Measurements from ENCODE around the gene LCP1. TPM values are rescaled to one million over a fixed set of nuclear protein-coding genes. Genes with fewer than 3 reads are reported as not detected.

The LCP1 gene
- total RNA-seq, 1 donor from 2014 or later, result 1.2 TPM

DNA sequence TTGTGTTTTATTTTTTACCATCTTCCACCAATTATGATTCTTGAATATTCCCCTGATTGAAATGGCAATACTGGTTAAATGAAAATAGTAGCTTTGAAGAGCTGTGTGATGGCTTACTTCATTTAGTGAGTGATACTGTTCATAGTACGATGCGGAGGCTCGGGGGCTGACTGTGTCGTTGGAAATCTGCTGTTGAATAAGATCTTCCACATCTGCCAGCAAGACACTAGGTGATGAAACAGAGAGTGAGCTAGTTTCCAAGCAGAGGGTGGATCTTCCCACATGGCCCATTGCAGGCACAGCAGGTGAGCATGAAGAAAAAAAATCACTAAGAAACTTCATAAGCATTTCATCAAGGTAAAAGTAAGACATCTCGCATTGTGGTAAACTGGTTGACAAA, 99.7 kb downstream of the LCP1 start:
- DNase-seq (ENCODE audit: low spot score), result no peak
- Mint-ChIP-seq H3K27ac (ENCODE audit: unreplicated experiment) (no peak overlapping the region), H3K9me3 (ENCODE audit: low read depth) (peaks cover 3% of the 10 kb centered on the region), H3K4me3 (ENCODE audit: unreplicated experiment) (no peak overlapping the region), H3K4me1 (ENCODE audit: low read depth) (no peaks in the 10 kb centered on the region), H3K36me3 (ENCODE audit: low read depth) (peaks cover 3% of the 10 kb centered on the region), H3K27me3 (ENCODE audit: low read depth) (peaks cover 3% of the 10 kb centered on the region)
- TF ChIP-seq CTCF (IDR thresholded peaks at IDR 0.05), result no peak

GRCh38 chr13:46079770-46080169, 102.2 kb downstream of the LCP1 start:
- Mint-ChIP-seq H3K9me3 (ENCODE audit: low read depth) (peaks cover 3% of the 10 kb centered on the region), H3K27ac (ENCODE audit: unreplicated experiment) (no peak overlapping the region), H3K4me3 (ENCODE audit: unreplicated experiment) (no peak overlapping the region), H3K4me1 (ENCODE audit: low read depth) (no peaks in the 10 kb centered on the region), H3K36me3 (ENCODE audit: low read depth) (peaks cover 5% of the 10 kb centered on the region), H3K27me3 (ENCODE audit: low read depth) (peaks cover 4% of the 10 kb centered on the region)
- no peak for TF ChIP-seq CTCF (IDR thresholded peaks at IDR 0.05)
- no peak for DNase-seq (ENCODE audit: low spot score)

GRCh38 chr13:46077265-46077664, 104.7 kb downstream of the LCP1 start:
- no peak overlapping the region for H3K4me3 Mint-ChIP-seq (ENCODE audit: unreplicated experiment)
- peaks cover 5% of the 10 kb centered on the region for H3K9me3 Mint-ChIP-seq (ENCODE audit: low read depth)
- peaks cover 5% of the 10 kb centered on the region for H3K36me3 Mint-ChIP-seq (ENCODE audit: low read depth)
- DNase-seq (ENCODE audit: low spot score), result no peak
- no peak overlapping the region for H3K27ac Mint-ChIP-seq (ENCODE audit: unreplicated experiment)
- TF ChIP-seq CTCF (IDR thresholded peaks at IDR 0.05), result no peak
- H3K4me1 Mint-ChIP-seq (ENCODE audit: low read depth), result no peaks in the 10 kb centered on the region
- peaks cover 3% of the 10 kb centered on the region for H3K27me3 Mint-ChIP-seq (ENCODE audit: low read depth)

- Mint-ChIP-seq H3K4me3 (ENCODE audit: unreplicated experiment) (no peak overlapping the region), H3K4me1 (ENCODE audit: low read depth) (no peaks in the 10 kb centered on the region), H3K27me3 (ENCODE audit: low read depth) (peaks cover 1% of the 10 kb centered on the region), H3K27ac (ENCODE audit: unreplicated experiment) (no peak overlapping the region), H3K36me3 (ENCODE audit: low read depth) (peaks cover 5% of the 10 kb centered on the region), H3K9me3 (ENCODE audit: low read depth) (peaks cover 5% of the 10 kb centered on the region)
- TF ChIP-seq CTCF (IDR thresholded peaks at IDR 0.05), result no peak
- DNase-seq (ENCODE audit: low spot score), result no peak
Observed at GRCh38 chr13:46076827-46077226, 105.2 kb downstream of the LCP1 start.

Other genes with a start within 250 kb of the LCP1 start
- gene ZC3H13, start 129.4 kb downstream of the LCP1 start, total RNA-seq, result 38.8 to 45.0 TPM (median 39.6 TPM) in 3 replicates
- not detected in 3 replicates for gene CPB2, start 77.1 kb downstream of the LCP1 start, total RNA-seq
- 0.15 TPM in 1 of 3 replicates, not detected in the others for gene LRRC63, start 29.8 kb upstream of the LCP1 start, total RNA-seq
- gene RUBCNL, start 205.1 kb upstream of the LCP1 start, total RNA-seq, result 1.5 to 3.5 TPM (median 2.0 TPM) in 3 replicates